HG02763 (cell line): ENCODE measurements around the gene BRINP3.

Experiments
- ATAC-seq: cut with Tn5 transposase; IDR thresholded peaks from one replicate; pipeline ENCODE4 v1.9.1; 2021; ENCODE audit warnings: mild to moderate bottlenecking, moderate library complexity; ENCODE audit not compliant: unreplicated experiment

Gene BRINP3

GRCh38 chr1:190453550-190453949, 24.1 kb downstream of the BRINP3 start:
- no peak for ATAC-seq

GRCh38 chr1:190452272-190452848, 25.3 kb downstream of the BRINP3 start:
- ATAC-seq, result no peak

- no peak for ATAC-seq
Measured at GRCh38 chr1:190444464-190444863, 33.2 kb downstream of the BRINP3 start.

GRCh38 chr1:190439447-190439846, 38.2 kb downstream of the BRINP3 start:
- ATAC-seq, result no peak

DNA sequence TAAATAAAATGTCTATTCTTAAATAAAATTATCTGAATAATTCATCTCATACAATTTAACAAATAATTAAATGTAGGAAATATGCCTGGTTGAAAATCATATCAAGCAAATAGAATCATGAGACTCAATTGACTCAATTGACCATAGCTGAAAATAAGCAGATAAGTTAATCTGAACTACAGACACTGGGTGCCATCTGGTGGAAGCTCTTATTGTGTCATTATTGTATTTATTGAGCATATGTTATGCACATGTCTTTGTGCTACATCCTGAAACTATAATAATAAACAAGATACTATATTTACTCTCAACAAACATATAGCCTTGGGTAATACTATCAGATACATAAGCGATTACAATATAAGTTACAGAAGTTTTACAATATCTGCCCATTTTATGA, 41.0 kb downstream of the BRINP3 start:
- ATAC-seq, result no peak

GRCh38 chr1:190429932-190430331, 47.7 kb downstream of the BRINP3 start:
- no peak for ATAC-seq

DNA sequence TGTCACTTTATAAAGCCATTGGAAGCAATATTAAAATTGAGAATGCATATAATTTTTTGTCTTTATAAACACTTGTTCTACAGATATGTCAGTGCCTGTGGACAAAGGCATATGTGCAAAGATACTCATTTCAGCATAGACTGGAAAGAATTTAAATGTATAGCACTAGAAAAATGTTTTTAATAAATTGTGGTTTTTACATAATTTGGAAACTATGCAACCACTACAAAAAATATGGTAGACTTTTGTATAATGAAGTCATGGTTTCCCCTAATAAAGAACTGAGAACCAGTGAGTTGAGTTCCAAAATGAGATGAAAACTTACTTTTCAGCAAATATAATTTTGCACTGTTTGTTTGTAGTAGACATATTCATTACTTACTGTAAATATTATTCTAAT, 48.5 kb downstream of the BRINP3 start:
- ATAC-seq, result no peak

GRCh38 chr1:190416239-190416638, 61.4 kb downstream of the BRINP3 start:
- no peak for ATAC-seq

GRCh38 chr1:190413142-190413541, 64.5 kb downstream of the BRINP3 start:
- ATAC-seq, result no peak

DNA sequence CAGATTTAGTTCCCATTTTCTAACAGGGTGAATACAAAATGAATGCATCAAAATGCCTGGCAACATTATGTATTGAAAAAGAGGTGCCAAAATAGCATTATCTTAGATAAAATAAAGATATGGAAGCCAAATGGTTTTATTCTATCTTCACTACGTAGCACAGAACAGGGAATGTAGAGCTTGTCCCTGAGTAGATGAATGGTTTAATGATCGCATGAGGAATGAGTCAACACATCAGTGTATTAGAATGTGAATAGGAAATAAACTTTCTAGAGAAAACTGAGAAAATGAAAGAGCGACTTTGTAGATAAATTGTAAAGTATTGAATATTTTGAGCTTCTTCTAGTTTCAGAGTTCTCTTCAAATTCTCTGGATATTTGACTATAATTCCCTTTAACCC, 74.3 kb downstream of the BRINP3 start:
- no peak for ATAC-seq

DNA sequence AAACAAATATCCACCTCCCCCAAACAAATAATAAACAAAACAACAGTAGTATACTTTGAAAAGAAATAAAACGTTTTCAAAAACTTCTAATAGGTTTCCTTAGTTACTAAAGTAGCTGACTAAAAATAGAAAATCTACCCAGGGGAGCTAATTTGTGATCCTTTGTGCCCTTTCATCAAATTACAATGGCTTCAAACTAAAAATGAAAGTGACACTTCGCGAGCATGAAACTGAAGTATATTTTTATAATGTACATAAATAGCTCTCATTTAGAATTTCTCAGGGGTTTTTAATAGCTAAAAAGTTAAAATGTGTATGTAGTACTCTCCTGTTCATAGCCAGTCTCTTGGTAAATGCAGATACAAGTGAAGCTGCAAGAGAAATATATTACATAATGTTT, 78.4 kb downstream of the BRINP3 start:
- ATAC-seq, result no peak

GRCh38 chr1:190391582-190391981, 86.1 kb downstream of the BRINP3 start:
- ATAC-seq, result no peak

DNA sequence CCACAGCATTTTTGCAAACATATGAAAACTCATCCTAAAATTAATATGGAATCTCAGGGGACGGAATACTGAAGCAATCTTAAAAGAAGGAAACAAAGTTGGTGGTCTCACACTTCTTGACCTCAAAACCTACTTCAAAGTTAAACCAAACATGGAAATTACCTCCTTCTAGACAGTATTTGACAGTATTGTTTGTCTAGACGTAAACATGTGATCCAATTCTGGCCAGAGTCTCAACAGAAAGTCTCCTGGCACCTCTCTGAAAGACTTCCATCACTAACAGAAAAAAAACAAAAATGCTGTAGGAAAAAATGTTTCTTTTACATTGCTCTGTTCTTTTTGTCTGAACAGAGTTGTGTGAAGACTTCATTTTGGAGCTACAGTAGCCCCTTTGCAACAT, 99.7 kb downstream of the BRINP3 start:
- ATAC-seq, result no peak

GRCh38 chr1:190377294-190377693, 100.4 kb downstream of the BRINP3 start:
- no peak for ATAC-seq

- no peak for ATAC-seq
Measured at GRCh38 chr1:190376044-190376443, 101.6 kb downstream of the BRINP3 start.

GRCh38 chr1:190373705-190374336, 103.8 kb downstream of the BRINP3 start:
- ATAC-seq, result no peak

DNA sequence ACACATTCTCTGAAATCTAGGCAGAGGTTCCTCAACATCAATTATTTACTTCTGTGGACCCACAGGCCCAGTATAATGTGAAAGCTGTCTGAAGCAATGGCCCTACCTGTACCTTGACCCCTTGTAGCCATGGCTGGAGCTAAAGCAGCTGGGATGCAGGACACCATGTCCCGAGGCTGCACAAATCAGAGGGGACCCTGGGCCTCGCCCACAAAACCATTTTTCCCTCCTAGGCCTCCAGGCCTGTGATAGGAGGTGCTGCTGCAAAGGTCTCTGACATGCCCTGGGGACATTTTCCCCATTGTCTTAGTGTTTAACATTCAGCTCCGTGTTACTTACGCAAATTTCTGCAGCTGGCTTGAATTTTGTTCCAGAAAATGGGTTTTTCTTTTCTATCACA, 110.5 kb downstream of the BRINP3 start:
- ATAC-seq, result no peak

DNA sequence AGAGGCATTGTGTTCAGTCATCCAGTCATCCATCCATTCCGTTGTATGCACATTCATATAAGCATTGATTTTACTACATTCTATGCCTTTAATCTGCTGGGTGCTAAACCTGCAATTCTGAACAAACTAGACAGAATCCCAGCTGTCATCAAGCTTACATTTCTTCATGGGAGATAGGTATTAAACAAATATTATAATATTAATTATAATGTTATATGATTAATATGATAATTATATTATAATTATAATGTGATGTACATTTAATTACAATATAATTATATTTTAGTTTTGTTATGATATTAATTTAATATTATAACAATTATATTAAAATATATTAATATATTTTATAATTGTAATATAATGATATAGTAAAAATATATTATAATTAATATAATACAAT, 112.4 kb downstream of the BRINP3 start:
- ATAC-seq, result no peak

DNA sequence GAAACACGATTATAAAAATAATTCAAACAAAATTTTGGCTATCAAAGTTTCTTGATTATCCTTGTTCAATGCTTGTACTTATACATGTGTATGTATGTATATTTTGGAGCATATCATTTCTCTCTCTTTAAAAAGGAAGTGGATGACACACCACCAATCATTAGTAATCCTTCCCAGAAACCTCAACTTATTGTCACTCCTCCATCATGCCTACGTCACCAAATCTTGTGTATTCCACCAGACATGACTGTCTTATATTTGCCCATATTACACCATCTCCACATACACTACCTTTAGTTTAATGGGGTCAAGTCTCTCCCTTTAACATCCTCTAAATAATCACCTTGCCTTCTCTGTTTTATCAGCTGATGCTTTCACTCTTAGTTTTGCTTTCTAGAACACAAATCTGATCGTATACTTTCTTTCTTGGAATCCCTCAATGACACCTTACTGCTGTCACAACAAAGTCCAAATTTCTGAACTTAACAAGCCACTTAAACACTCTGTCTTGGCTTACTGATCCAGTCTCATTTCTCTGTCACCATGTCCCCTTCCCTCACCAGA, 124.0 kb downstream of the BRINP3 start:
- ATAC-seq, result no peak

- no peak for ATAC-seq
Measured at GRCh38 chr1:190344454-190344853, 133.2 kb downstream of the BRINP3 start.

DNA sequence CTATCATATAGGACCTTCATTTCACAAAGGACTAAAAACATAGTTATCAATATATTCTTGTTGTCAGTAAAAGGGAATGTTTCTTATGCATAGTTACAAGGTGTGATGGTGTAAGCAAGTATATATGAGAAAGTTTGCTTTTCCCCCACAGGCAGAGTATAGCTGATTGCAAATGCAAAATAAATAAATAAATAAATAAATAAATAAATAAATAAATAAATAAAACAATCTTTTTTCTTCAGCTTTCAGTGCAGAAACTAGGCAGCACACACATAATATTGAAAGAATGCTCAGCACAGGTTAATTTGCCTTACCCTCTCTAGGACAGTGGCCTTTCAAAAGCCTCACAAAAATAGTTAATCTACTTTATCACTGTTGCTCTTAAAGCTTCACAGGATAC, 138.8 kb downstream of the BRINP3 start:
- no peak for ATAC-seq

- no peak for ATAC-seq
Measured at GRCh38 chr1:190328871-190329270, 148.8 kb downstream of the BRINP3 start.

DNA sequence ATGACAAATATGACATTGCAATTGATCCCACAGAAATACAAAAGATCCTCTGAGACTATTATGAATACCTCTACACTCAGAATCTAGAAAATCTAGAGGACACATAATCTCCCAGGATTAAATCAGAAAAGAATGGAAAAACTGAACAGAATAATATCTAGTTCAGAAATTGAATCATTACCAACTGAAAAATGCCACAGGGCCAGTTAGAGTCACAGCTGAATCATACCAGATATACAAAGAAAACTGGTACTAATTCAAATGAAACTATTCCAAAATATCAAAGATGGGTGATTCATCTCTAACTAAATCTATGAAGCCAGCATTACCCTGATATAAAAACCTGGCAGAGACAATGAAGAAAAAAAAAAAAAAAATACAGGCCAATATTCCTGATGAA, 149.3 kb downstream of the BRINP3 start:
- no peak for ATAC-seq
